ENCODE measurements around the gene HK2.

The HK2 gene

DNA sequence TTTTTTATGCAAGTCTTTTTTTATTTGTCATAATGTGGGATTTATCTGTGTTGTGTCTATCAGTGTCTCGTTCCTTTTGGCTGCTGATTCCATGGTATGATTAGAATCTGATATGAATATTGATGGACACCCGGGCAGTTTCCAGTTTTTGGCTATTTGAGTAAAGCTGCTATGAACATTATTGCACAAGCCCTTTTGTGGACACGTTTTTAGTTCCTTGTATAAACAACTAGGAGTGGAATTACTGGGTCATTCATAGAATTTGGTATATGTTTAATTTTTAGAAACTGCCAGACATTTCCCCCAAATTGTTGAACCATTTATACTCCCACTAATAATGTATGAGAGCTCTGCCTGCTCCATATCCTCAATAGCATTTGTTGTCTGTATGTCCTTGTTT lies 26.6 kb downstream of the HK2 start:
- no peak for DNase-seq

GRCh38 chr2:74861531-74861930 lies 27.6 kb downstream of the HK2 start:
- no peak for DNase-seq

DNA sequence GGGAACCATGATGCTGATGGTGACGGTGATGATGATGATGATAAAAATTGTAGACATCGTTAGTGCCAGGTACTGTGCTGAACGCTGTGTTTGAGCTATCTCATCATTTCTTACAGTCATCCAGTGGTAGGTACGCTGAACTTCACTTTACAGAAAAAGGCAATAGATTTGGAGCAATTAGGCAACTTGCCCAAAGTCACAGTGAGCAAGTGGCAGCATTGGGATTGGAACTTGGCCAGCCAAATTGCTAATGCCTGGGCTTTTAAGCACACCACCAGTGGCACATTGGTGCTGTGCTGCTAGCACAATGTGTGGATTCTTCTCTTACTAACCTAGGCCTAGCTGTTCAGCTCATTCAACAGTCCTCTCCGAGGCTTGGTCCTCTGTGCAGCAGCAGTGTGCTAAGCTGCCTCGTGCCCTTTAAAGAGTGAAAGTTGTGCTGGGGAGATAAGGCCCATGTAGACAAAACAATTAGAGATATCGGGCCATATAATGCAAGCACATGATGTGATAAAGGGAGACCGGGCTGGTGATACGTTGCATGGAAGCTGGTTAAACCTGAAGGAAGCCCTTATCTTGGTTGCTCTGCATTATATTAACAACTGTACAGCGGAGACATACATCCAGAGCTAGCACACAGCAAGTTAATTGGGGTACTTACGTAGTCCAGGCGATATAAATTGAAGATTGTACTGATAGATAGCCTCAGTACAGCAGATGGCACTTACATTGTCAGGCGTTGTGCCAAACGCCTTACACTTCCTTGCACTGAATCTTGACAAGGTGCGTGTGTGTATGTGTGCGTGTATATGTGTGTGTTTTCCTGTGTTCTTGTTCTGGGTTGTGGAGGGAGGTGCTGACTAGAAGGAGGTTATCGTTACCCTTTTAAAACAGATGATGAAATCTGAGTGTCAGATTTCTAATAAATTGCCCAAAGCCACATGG lies 28.4 kb downstream of the HK2 start:
- no peak for DNase-seq

- DNase-seq: no peak
These were observed 29.9 kb downstream of the HK2 start for GRCh38 chr2:74863802-74864248.

DNA sequence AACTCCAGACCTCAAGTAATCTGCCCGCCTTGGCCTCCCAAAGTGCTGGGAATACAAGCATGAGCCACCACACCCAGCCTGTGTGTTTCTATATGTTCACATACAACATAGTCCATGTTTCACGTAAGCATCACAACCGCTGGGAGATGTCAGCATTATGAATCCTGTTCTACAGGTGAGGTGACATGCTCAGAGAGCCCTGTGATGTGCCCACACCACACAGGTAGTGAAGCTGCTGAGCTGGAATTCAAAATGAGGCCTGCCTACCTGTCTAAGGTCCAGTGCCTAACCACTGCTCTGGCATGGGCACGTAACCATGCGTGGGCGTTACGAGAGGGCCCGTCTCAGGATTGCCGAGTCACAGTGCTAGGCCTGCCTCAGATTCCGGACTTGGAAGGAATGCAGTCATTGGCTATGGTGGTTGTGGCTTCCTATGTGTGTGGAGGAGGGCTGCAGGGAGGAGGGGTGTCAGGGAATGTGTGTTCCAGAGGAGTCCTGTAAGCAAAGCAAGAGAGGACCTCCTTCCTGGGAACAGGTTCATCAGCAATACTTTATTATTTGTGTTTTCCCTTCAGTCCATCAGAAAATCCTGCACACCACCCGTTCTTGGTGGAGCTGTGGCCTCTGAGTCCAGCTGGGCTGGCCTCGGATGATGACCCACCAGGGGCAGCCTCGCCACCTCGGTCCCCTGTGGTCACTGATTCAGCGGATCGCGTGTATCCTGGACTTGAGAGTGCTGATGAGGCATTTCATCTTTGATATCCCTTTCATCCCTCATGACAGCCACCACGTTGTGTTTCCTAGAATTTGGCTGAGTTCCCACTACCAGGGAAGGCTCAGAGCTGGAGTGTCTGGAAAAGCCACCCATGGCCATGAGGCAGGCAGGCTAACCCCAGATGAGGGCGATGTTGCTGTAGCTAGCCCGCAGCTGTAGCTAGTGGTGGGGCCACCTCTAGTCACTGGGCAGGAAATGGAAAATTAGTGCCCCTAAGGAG lies 31.1 kb downstream of the HK2 start:
- DNase-seq: no peak

DNA sequence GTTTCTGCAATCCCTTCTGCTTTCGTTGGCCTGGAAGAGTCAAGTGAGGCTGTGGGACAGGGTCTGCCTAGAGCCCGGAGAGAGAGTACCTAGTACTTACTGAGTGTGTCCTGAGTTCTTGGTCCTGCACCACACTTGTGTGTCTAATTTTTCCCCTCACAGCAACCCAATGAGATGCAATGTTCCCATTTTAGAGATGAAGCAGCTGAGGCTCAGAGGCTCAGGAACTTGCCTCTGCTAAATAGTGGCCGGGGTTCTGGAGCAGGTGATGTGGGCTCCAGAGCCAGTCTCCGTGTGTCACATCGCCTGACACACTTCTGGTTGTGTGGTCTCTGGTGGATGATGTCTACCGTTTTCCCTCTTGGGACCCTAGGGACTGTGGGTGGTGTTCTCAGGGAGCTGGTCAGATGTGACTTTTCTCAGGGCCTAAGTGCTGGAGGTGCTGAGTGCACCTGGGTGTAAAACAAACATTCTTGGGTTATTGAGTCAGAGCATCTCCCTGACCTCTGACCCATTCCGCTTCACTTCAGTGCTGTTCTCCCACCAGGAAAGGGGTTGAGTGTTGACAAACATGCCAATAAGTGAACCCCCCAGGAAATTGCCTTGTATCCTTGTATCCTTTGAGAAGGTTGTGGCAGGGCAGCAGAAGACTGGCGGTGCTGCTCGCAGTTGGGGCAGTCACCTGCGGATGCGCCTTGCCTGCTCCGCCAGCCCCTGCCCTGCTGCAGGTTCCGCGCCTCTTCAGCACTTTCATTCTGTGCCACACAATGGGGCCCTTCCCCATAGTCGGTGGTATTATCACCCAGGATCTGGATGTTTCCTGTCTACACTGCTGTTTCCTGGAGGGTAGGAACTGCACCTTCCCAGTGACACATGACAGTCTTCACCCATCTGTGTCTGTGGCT lies 32.1 kb downstream of the HK2 start:
- no peak for DNase-seq

GRCh38 chr2:74867841-74868658 lies 34.1 kb downstream of the HK2 start:
- DNase-seq: no peak

DNA sequence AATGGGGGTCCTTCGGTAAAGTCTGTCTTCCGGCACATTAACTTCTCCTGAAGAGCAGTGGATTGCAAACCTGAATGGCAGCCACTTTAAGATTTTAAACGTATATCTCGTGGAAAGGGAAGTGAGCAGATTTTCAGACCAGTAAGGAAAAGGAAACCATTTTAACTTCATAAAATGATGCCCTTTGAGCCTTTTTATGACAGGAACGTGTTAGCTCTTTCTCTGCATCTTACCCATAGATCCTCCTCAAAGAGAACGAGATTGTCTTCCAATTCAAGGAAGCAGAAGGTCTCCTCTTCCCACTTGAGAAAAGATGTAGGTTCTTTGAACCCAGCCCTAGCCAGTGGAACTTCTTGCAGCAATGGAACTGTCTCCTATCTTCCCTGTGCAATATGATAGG lies 35.6 kb downstream of the HK2 start:
- no peak for DNase-seq

DNA sequence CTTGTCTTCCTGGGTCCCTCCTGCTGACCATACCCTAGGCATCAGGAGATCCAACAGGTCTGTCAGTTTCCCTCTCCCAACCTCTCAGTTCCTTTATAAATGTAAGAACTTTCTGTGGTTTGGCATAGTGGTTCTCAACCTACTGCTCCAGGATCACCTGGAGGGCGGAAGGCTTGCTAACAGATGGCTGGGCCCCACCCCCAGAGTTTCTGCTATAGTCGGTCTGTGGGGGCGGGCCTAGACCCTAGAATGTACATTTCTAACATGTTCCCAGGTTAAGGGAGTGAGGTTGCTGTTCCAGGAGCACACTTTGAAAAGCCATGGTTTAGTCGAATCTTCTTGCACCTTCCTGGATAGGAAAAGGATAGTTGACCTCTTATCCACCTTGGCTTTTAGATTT lies 37.0 kb downstream of the HK2 start:
- no peak for DNase-seq

GRCh38 chr2:74871414-74871813 lies 37.5 kb downstream of the HK2 start:
- no peak for DNase-seq

GRCh38 chr2:74872389-74872836 lies 38.5 kb downstream of the HK2 start:
- DNase-seq: no peak

DNA sequence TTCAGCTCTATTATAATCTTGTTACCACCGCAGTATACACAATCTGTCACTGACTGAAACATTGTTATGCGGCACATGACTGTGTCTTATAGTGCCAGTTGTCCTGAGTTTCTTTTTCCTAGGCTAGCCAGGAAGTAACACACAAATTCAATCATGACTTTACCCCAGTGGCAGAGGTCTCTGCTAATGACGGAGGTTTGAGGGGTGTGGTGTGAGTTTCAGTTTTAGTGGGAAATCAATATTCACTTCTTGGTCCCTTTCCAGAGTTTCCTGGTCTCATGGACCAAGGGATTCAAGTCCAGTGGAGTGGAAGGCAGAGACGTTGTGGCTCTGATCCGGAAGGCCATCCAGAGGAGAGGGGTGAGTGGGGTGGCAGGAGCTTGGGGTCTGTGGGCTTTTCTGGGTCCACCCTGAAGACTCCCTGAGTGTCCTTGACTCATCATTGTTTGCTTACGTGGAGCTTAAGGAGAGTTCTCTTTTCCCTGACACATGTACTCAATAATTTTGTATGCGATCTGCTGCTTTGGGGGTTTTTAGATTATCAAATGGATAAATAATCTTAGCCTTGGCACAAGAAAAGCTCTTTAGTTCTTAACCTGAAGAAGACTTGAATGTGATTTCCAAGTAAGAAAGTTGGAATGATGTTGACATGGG lies 39.2 kb downstream of the HK2 start:
- DNase-seq: no peak

DNA sequence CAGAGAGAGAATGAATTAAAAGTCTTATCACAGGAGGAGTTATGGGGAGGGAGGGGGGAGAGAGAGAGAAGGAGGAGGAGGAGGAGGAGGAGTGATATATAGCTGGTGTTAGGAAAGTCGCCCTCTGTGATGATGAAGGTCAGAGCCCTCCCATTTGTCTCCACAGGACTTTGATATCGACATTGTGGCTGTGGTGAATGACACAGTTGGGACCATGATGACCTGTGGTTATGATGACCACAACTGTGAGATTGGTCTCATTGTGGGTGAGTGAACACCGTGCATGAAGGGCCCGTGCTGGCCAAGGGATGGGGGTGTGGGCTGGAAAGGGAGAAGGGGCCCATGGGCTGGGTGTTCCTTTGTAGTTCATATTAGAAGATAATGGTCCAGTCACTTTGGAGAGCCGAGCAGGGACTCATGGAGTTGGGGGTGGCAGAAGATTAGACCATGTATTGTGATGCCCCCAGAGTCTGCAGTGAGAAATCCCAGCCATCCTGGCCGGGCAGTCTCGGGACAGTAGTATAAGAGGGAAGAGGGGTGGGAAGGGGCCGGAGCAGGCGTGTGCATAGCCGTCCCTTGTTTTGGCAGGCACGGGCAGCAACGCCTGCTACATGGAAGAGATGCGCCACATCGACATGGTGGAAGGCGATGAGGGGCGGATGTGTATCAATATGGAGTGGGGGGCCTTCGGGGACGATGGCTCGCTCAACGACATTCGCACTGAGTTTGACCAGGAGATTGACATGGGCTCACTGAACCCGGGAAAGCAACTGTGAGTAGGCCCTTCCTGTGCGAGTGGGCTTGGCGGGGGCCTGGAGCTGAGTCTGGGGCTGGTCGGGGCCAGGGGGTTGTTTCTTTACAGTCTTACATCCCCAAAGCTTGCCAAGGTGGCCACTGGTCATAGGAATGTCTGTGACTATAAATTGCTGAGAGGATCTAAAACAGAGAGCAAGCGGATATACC lies 40.0 kb downstream of the HK2 start:
- no peak for DNase-seq

DNA sequence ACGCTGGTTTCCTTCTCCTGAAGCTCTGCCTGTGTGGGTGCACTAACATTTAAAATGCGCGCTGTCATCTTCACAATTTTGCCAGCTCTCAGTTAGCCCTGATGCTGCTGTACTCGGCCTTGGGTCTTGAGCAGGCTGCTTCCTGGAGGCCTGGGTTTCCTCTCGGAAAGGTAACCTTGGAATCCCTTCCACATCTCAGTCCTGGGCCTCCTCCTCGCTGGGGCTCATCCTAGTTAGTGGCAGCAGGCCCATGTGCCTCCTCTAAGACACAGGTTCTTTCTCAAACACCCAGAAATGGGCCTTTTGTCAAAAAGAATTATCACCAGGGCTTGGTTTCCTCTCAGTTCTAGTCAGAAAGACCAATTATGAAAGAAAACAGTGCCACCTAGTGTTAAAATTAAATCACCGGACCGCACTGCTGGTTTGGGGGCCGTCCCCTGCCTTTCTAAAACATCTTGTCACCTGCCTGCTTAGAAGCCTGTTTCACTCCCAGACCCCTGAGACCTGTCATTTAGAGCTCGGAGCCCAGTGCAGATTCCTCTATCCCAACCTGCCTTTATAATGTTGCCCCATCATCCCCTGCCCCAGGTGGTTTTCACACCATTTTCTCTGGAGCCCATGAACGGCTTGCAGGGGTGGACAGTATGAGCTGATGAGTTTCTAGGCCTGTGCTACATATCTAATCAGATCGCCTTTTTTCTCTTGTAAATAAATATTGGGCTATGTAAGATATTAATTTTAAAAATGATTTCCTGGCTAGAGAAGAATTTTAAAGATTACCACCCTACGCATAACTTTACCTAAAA lies 42.4 kb downstream of the HK2 start:
- peak; percentile 81 for DNase-seq

DNA sequence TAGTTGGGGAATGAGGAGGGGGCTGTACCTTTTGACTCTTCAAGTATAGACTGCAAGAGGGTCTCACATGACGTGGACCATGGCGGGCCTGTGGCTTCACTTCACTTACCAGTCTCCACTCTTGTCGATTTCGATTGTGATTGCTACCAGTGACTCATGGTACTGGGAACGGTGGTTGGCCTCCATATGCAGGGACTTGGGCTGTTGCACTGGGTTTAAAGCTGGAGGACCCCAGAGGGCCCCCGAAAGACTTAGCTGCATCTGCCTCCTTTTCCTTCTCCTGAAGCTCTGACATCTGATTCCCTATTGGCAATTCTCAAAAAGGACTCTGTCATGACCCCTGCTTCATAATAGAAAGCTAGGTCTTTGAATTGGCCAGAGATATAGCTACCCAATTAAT lies 43.4 kb downstream of the HK2 start:
- DNase-seq: no peak

DNA sequence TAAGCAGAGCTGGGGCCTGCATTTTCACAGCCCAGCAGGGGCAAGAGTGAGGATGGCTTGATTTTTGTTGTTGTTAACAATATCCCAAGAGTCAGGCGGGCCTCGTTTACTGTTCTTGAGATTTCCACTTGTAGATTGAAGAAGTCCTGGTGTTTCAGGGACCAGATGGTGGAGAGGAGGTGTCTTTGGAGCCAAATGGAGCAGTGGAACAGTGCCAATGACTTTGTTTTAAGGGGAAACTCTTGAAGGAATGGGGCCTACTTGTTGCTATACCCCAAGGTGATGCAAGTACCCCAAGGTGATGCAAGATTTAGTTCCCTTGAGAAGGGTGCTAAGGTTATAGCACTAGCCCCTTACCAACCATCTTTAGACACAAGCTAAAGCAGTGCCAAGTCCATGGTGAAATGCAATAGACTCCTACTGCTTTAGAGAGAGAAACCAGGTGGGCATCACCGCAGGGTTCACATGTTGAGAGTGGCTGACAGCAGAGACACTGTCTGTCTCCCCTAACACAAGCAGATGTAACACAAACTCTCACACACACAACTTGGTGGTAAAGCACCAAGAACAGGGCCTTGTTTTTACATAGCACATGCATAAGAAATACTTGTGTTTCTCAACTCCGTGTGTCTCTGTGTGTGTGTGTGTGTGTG lies 44.0 kb downstream of the HK2 start:
- DNase-seq: no peak

GRCh38 chr2:74878551-74878950 lies 44.6 kb downstream of the HK2 start:
- DNase-seq: no peak

- no peak for DNase-seq
These were observed 46.3 kb downstream of the HK2 start for GRCh38 chr2:74880054-74880728.
